NCI-H460 (cell line): Measurements from ENCODE around the gene SENP1. TPM values are rescaled to one million over a fixed set of nuclear protein-coding genes. Genes with fewer than 3 reads are reported as not detected.

Source experiments
- DNase-seq: peaks from one replicate; pipeline ENCODE4 v3.0.0-alpha.2; 2016; ENCODE audit warnings: low read depth; ENCODE audit errors: extremely low read depth
- small RNA-seq, 2 experiments: library from RNA; depleted of rRNA; stranded (forward); fragments of <200 nt; gene quantifications; one replicate each; pipeline ENCODE3, GENCODE V24; 2014
- total RNA-seq: library from RNA; depleted of rRNA; stranded (reverse); fragments of >200 nt; shearing (Covaris generic); gene quantifications from 2 replicates; pipeline ENCODE4 v1.2.3, GENCODE V29; 2014; rRNA removed

Gene SENP1
- total RNA-seq, 1 experiment from 2014 or later, result 30.2 TPM

GRCh38 chr12:48004053-48004941, 101.6 kb downstream of the SENP1 start, which contains the start of gene COL2A1:
Gene COL2A1 (minus strand): TSS chr12:48004476. CDS start chr12:48004321, 155 bp downstream.
- DNase-seq, result no peak

- DNase-seq, result no peak
Observed at GRCh38 chr12:48003226-48004052, 102.4 kb downstream of the SENP1 start.

GRCh38 chr12:48002773-48003218, 103.1 kb downstream of the SENP1 start:
- peak; percentile 19 for DNase-seq

GRCh38 chr12:48002414-48002730, 103.5 kb downstream of the SENP1 start:
- DNase-seq, result no peak

GRCh38 chr12:48001505-48002413, 104.1 kb downstream of the SENP1 start:
- peak; percentile 68 for DNase-seq

GRCh38 chr12:48000878-48001504, 104.9 kb downstream of the SENP1 start:
- DNase-seq, result peak; percentile 71

- no peak for DNase-seq
Observed at GRCh38 chr12:47999816-48000215, 106.1 kb downstream of the SENP1 start.

- no peak for DNase-seq
Observed at GRCh38 chr12:47997321-47997720, 108.6 kb downstream of the SENP1 start.

- DNase-seq, result no peak
Observed at GRCh38 chr12:47995981-47996401, 109.9 kb downstream of the SENP1 start.

GRCh38 chr12:47993491-47993890, 112.4 kb downstream of the SENP1 start:
- no peak for DNase-seq

Small RNA genes within 50 kb of the gene (small RNA-seq; reads per million reads assigned to genes)
- gene MIR6505 (0.02 to 0.41 reads per million in 2 experiments), gene RNU6-1203P (0 reads per million in 2 experiments)

Other genes starting within 250 kb of the SENP1 start
- gene VDR, start 201.1 kb downstream of the SENP1 start, total RNA-seq, result 2.4 TPM in 2 replicates
- gene TMEM106C, start 142.5 kb downstream of the SENP1 start, total RNA-seq, result 191 and 195 TPM in 2 replicates
- gene COL2A1, start 101.6 kb downstream of the SENP1 start, total RNA-seq, result 4.0 and 4.8 TPM in 2 replicates
- gene PFKM, start 13.3 kb upstream of the SENP1 start, total RNA-seq, result 86.0 and 103 TPM in 2 replicates
- 20.5 and 27.2 TPM in 2 replicates for gene ASB8, start 51.4 kb upstream of the SENP1 start, total RNA-seq
- gene CCDC184, start 77.6 kb upstream of the SENP1 start, total RNA-seq, result 0.45 and 1.1 TPM in 2 replicates
- not detected in 2 replicates for gene OR10AD1, start 97.2 kb upstream of the SENP1 start, total RNA-seq
- gene ZNF641, start 244.8 kb upstream of the SENP1 start, total RNA-seq, result 5.1 and 7.4 TPM in 2 replicates